Skin epidermis (tissue), 12 donors: Measurements from ENCODE around the gene SPDYE1.

ENCODE experiments used
- H3K27ac ChIP-seq, 21 experiments: fragments of 200-600 bp; sonication (generic) in 11 of 21; one replicate each; pipeline ENCODE4 v1.5.0; 2020; ENCODE audit warnings: mild to moderate bottlenecking in 3 of 21, inconsistent platforms in 2 of 21, moderate library complexity in 2 of 21
- H3K4me3 ChIP-seq, 7 experiments: fragments of 200-600 bp; sonication (generic) in 2 of 7; one replicate each; pipeline ENCODE4 v1.5.0; 2020; ENCODE audit warnings: inconsistent platforms in 2 of 7, mild to moderate bottlenecking in 2 of 7, moderate library complexity in 1 of 7

Gene SPDYE1

DNA sequence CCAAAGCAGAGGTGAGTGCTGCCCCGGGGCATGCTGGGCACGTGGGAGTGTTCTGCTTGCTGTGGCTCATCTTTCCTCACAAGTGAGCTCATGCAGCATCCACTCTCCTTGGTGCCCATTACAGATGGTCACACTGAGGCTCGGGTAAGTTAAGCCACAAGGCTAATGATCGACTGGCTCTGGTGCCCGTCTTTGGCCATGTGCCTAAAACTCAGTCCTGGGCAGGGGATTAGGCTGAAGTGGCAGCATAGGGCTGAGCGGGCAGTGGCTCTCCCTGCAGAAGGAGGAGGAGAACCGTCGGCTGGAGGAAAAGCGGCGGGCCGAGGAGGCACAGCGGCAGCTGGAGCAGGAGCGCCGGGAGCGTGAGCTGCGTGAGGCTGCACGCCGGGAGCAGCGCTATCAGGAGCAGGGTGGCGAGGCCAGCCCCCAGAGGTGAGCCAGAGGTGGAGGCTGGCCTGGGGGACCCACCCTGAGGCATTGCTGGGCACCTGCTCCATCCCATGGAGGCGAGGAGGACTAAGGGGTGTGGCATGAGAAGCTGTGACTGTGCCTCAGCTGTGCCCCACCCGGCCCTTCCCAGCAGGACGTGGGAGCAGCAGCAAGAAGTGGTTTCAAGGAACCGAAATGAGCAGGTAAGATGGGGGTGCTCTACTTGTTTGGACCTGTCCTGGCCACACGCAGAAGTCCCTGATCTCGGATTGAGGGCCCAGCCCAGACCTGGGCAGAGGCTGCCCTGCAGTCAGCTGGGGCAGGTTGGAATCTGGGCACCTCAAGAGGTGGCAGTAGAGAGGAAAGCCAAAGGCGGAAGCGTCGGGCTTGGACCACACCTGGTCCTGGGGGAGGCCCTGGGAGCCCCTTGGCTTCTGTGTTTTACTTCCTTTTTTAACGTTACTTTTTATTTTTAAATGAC, 60.4 kb downstream of the SPDYE1 start:
- Histone ChIP-seq H3K4me3 (no peak overlapping the region), H3K27ac (peak overlapping the region in 10 of 21 experiments; percentile 16 to 63 (median 37))

DNA sequence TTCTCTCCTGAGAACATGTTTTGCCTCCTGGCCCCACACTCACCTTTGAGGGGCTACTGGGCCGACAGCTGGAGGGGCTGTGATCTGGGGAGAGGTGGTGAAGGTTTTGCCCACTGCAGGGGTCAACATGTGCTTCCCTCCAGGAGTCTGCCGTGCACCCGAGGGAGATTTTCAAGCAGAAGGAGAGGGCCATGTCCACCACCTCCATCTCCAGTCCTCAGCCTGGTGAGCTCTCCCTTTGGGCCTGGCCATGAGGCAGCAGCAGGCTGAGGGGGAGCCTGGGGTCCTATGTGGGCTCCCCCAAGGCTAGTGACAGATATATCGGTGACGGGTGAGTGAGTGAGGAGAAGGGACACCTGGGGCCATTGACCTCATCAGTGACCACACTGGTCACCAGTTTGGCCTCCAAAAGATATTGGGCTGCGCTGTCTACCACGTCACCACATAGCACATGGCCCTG, 61.1 kb downstream of the SPDYE1 start:
- Histone ChIP-seq H3K4me3 (no peak overlapping the region), H3K27ac (peak overlapping the region in 9 of 21 experiments; percentile 16 to 63 (median 40))

DNA sequence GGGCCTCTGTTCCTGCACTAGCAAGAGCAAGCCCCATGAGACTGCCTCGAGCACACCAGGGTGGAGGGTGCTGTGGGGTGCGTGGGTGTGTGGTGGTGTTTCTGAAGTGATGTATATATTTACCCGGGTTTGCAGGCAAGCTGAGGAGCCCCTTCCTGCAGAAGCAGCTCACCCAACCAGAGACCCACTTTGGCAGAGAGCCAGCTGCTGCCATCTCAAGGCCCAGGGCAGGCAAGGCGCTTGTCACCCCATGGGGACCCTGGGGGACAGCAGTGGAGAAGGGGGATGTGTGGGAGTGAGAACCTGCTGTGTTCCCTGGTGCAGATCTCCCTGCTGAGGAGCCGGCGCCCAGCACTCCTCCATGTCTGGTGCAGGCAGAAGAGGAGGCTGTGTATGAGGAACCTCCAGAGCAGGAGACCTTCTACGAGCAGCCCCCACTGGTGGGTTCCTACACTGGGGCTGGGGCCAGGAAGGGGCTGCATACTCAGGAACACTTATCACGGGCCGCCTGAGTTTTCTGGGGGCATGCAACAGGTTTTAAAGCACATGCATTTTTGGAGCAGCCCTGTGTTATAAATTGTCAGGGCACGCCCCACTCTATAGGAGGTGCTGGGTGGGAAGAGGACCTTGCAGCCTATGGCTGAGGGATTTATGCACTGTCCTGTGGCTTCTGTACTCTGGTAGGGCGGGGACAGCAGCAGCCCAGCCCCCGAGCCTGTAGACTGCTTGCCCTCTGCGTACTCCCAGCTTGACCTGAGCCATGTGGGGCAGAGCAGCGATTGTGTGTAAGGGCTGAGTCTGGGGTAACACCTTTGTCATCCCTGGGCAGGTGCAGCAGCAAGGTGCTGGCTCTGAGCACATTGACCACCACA, 61.8 kb downstream of the SPDYE1 start:
- Histone ChIP-seq H3K27ac (peak overlapping the region in 2 of 21 experiments; percentile 23 to 40), H3K4me3 (no peak overlapping the region)
